PC-9 (cell line): ENCODE data around the gene CSNK1D.

Experiments
- EZH2 ChIP-seq: fragments of 200-600 bp; sonication (generic); IDR thresholded peaks from 2 replicates; pipeline ENCODE4 v1.8.0; 2017; ENCODE audit warnings: antibody characterized with exemption, low read depth
- TF ChIP-seq, protein P1 (sequence below): fragments of 200-600 bp; sonication (generic); conservative IDR thresholded peaks from 2 replicates; pipeline ENCODE4 v1.6.1; 2017; ENCODE audit warnings: mixed run types, antibody characterized with exemption, mild to moderate bottlenecking, moderate library complexity

DNA sequence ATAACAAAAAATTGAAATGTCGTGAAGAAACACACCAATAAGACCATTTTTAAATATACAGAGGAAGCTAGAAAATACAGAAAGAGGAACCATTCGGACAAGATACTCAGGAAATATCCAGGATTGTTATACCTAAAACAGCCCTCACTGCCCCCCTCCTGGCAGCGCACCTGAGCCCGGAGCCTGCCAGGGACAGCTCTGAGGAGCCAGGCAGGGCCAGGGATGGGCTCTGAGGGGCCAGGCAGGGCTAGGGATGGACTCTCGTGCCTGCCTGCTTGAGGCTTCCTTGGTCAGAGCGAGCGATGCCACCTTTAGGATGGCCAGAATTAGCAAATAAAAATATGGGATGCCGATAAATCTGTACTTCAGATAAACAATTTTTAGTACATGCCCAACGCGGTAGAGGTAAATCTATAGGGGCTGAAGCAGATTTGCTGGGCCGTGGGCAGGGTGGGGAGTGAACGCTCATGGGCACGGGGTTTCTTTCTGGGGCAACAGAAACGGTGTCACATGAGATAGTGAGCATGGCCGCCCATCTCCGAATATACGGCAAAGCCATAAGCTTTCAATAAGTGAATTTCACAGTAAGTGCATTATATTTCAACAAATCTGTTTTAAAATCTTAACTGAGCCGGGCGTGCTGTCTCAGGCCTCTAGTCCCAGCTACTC, 18.2 kb upstream of the CSNK1D start:
- TF ChIP-seq, protein P1, sequence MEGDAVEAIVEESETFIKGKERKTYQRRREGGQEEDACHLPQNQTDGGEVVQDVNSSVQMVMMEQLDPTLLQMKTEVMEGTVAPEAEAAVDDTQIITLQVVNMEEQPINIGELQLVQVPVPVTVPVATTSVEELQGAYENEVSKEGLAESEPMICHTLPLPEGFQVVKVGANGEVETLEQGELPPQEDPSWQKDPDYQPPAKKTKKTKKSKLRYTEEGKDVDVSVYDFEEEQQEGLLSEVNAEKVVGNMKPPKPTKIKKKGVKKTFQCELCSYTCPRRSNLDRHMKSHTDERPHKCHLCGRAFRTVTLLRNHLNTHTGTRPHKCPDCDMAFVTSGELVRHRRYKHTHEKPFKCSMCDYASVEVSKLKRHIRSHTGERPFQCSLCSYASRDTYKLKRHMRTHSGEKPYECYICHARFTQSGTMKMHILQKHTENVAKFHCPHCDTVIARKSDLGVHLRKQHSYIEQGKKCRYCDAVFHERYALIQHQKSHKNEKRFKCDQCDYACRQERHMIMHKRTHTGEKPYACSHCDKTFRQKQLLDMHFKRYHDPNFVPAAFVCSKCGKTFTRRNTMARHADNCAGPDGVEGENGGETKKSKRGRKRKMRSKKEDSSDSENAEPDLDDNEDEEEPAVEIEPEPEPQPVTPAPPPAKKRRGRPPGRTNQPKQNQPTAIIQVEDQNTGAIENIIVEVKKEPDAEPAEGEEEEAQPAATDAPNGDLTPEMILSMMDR, result no peak
- TF ChIP-seq EZH2, result no peak
